Measurements from ENCODE around the gene HIRA.
"Not testable (repeated sequence)": the region's sequence is repeated elsewhere in the genome, so short reads cannot be mapped to it uniquely, and the experiment has no call there.

HIRA gene

GRCh38 chr22:19320136-19320535 is 111.4 kb downstream of the HIRA start:
- not testable (repeated sequence) for DNase-seq

GRCh38 chr22:19319281-19319680 is 112.3 kb downstream of the HIRA start:
- no peak for DNase-seq

GRCh38 chr22:19317865-19318264 is 113.7 kb downstream of the HIRA start:
- DNase-seq, result no peak

DNA sequence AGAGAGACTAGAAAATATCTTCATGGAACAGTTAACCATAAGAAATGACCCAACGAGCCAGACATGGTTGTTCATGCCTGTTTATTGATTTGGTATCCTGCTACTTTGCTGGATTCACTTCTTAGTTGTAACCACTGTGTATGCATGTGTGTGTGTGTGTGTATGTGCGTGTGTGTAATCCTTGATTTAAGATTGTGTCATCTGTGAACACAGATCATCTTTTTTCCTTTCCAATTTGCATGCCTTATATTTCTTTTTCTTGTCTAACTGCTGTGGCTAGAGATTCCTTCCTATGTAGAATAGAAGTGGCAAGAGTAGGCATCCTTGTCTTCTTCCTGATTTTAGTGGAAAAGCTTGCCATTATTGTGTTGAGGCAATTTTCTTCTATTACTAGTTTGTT is 123.7 kb downstream of the HIRA start:
- DNase-seq, result no peak

GRCh38 chr22:19306535-19306934 is 125.0 kb downstream of the HIRA start:
- DNase-seq, result not testable (repeated sequence)

DNA sequence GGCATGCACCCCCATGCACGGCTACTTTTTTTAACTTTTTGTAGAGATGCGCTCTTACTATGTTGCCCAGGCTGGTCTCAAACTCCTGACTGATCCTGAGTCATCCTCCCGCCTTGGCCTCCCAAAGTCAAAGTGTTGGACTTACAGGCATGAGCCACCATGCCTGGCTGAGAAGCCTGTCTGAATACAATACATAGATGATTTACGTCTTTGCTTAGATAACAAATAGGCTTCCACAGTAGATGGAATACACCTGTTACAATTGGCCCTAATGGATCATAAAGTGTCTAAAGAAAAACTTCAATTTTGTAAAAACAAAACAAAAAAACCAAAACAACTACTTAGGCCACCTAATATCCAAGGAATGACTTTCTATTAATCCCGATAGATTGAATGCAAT is 127.0 kb downstream of the HIRA start:
- no peak for DNase-seq

DNA sequence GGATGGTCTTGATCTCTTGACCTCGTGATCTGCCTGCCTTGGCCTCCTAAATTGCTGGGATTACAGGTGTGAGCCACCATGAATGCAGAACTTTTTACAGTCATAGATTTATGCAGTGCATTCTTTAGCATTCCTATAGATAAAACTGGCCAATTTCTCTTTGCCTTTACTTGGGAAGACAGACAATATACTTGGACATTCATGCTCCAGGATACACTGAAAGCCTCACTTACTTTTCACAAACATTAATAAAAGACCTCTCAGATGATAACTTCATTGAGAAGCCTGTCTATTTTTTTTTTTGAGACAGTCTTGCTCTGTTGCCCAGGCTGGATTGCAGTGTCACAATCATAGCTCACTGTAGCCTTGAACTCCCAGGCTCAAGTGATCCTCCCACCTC is 127.7 kb downstream of the HIRA start:
- no peak for DNase-seq

- no peak for DNase-seq
These were observed 135.8 kb downstream of the HIRA start for GRCh38 chr22:19295733-19296132.

DNA sequence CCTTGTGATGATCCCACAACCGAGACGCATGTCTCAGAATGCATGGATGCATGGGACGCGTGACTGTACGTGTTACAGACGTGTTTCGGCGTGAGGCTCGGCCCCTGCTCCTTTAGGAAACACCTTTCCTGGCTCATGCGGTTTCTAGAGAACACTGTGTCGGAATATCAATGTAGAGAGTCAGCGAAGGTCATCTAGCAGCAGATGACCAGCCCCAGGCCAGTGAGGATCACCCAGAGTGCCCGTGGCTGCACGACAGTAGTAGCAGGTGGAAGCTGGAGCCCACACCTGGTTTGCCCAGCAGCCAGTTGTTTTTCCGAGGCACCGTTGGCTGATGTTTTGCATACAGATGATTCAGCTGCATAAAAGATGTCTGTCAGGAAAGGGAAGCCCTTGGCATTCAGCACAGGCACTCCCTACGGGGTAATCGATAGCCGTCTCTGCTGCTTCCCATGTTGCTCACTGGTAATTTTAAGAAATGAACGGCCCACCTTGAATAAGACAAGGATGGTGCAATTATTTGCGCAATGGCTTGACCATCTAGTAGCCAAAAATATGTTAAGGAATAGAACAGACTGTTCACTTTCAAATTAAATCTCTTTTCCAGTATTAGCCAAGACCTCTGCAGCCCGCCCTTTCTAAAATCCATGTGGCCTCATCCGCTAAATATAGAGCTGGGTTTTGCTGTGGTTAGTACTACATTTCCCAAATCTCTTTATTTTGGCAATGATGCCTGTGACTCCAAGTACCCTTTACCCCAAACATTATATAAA is 138.9 kb downstream of the HIRA start:
- DNase-seq, result no peak

GRCh38 chr22:19291580-19292457 is 139.7 kb downstream of the HIRA start, which contains the start of gene CLTCL1:
Gene CLTCL1, minus strand, starts transcription at chr22:19291719. Its CDS starts 78 bp downstream, at chr22:19291641.
- DNase-seq, result peak in 1 of 2 donors; percentile 63

DNA sequence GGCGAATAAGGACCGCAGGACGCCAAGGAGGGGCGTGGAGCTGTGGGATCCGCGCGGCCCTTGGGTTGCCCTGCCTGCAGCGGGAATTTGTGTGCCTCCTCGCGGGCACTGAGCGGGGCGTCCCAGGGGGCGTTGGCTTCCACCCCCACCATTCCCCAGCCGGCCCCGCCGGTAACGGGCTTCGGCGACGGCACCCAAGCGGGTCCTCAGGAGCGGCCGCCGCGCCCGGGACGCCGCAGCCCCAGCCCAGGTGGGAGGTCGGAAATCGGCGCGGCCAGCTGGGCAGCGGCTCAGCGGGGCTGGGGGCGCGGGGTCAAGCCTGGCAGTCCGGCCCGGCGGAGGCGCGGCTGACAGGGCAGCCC is 140.3 kb downstream of the HIRA start:
- DNase-seq, result no peak

GRCh38 chr22:19290400-19291217 is 140.9 kb downstream of the HIRA start:
- no peak for DNase-seq

GRCh38 chr22:19289475-19290161 is 141.9 kb downstream of the HIRA start:
- no peak for DNase-seq

DNA sequence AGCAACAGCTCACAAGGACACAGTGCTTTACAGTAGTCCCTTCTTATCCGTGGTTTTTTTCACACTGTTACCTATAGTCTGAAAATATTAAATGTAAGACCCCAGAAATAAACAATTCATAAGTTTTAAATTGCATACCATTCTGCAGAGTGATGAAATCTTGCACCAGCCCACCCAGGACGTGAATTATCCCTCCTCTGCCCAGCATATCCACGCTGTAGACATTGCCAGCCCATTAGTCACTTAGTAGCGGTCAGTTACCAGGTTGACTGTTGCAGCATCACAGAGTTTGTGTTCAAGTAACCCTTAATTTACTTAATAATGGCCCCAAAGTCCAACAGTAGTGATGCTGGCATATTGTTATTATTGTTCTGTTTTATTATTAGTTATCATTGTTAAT is 143.6 kb downstream of the HIRA start:
- DNase-seq, result no peak

DNA sequence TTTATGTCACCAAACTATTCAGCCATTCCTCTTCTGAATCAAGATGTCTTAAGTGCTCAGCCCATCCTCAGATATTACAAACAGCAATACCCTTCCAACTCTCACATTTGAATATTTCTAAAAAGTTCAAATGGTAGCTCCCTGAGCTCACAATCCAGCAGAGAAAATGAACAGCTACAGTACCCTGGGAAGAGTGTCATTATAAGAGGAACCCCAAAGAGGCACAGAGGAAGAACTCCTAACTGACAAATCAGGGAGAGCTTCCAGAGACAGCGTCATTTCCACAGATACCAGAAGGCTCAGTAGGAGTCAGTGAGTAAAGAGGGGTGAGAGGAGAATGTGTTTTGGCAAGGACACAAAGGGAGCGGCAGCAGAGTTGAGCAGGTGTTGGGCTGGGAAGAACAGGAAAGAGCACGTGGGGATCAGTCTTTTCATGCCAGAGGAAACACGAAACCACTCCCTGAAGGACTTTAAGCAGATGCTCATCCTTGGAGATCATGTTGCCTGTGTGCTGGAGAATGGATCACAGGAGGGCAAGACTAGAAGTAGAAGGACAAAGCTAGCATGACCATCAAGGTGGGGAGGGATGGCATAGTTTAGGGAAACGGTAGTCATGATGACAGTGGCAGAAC is 144.3 kb downstream of the HIRA start:
- DNase-seq, result no peak

GRCh38 chr22:19285831-19286230 is 145.7 kb downstream of the HIRA start:
- no peak for DNase-seq
